HUES6 (cell line): ENCODE measurements around the gene ASB6.
A peak's percentile ranks its signal among the peaks of the same experiment; 100 is the strongest.
"Not testable (repeated sequence)": the region's sequence is repeated elsewhere in the genome, so short reads cannot be mapped to it uniquely, and the experiment has no call there.

Source experiments
- H3K27ac ChIP-seq: 2 replicates; pipeline ENCODE4 v1.7.0; 2013; ENCODE audit warnings: low read depth, mild to moderate bottlenecking, low read length, inconsistent platforms
- H3K27me3 ChIP-seq: 2 replicates; pipeline ENCODE4 v1.6.1; 2013; ENCODE audit warnings: low read length; ENCODE audit not compliant: control insufficient read depth, insufficient read depth
- H3K36me3 ChIP-seq: 2 replicates; pipeline ENCODE4 v1.6.1; 2013; ENCODE audit warnings: low read length; ENCODE audit not compliant: control insufficient read depth, insufficient read depth
- H3K4me1 ChIP-seq: 2 replicates; pipeline ENCODE4 v1.6.1; 2013; ENCODE audit warnings: low read length; ENCODE audit not compliant: control insufficient read depth, insufficient read depth
- H3K4me3 ChIP-seq: 2 replicates; pipeline ENCODE4 v1.5.1; 2013; ENCODE audit warnings: low read depth, low read length
- H3K9ac ChIP-seq: one replicate; pipeline ENCODE4 v1.6.1; 2013; ENCODE audit warnings: mild to moderate bottlenecking, low read length
- H3K9me3 ChIP-seq: 2 replicates; pipeline ENCODE4 v1.6.1; 2013; ENCODE audit warnings: low read depth, low read length; ENCODE audit not compliant: control insufficient read depth, insufficient read depth

Gene ASB6

GRCh38 chr9:129667378-129667777 lies 25.4 kb upstream of the ASB6 start:
- H3K27ac ChIP-seq, result no peak overlapping the region
- no peak overlapping the region for H3K4me3 ChIP-seq
- H3K36me3 ChIP-seq, result no peaks in the 10 kb centered on the region
- no peaks in the 10 kb centered on the region for H3K9me3 ChIP-seq
- H3K9ac ChIP-seq, result no peak overlapping the region
- peaks cover 30% of the 10 kb centered on the region for H3K27me3 ChIP-seq
- H3K4me1 ChIP-seq, result peaks cover 23% of the 10 kb centered on the region

- H3K9me3 ChIP-seq, result no peaks in the 10 kb centered on the region
- peaks cover 31% of the 10 kb centered on the region for H3K27me3 ChIP-seq
- 0 out of 2 replicates have a peak overlapping the region, but pooled peaks have one; percentile 65 for H3K4me3 ChIP-seq
- H3K27ac ChIP-seq, result no peak overlapping the region
- H3K4me1 ChIP-seq, result peaks cover 23% of the 10 kb centered on the region
- no peaks in the 10 kb centered on the region for H3K36me3 ChIP-seq
- H3K9ac ChIP-seq, result no peak overlapping the region
Measured at GRCh38 chr9:129666575-129666974, 24.6 kb upstream of the ASB6 start.

GRCh38 chr9:129665814-129666520 lies 24.0 kb upstream of the ASB6 start:
- Histone ChIP-seq H3K27ac (no peak overlapping the region), H3K4me3 (peak overlapping the region; percentile 65), H3K36me3 (no peaks in the 10 kb centered on the region), H3K27me3 (peaks cover 31% of the 10 kb centered on the region), H3K9ac (no peak overlapping the region), H3K4me1 (peaks cover 18% of the 10 kb centered on the region), H3K9me3 (no peaks in the 10 kb centered on the region)

- peaks cover 14% of the 10 kb centered on the region for H3K4me1 ChIP-seq
- peak within 1 kb of the TSS; percentile 65 for H3K4me3 ChIP-seq
- no peaks in the 10 kb centered on the region for H3K36me3 ChIP-seq
- peaks cover 31% of the 10 kb centered on the region for H3K27me3 ChIP-seq
- H3K9me3 ChIP-seq, result no peaks in the 10 kb centered on the region
- no peak within 1 kb of the TSS for H3K27ac ChIP-seq
- no peak within 1 kb of the TSS for H3K9ac ChIP-seq
Measured at GRCh38 chr9:129665389-129665775, 23.4 kb upstream of the ASB6 start, which contains the start of gene PRRX2. Gene PRRX2, plus strand, starts transcription at chr9:129665647. Its CDS starts 221 bp downstream, at chr9:129665868.

- no peaks in the 10 kb centered on the region for H3K9me3 ChIP-seq
- H3K4me3 ChIP-seq, result peak overlapping the region; percentile 65
- H3K27ac ChIP-seq, result no peak overlapping the region
- H3K4me1 ChIP-seq, result peaks cover 12% of the 10 kb centered on the region
- H3K9ac ChIP-seq, result no peak overlapping the region
- no peaks in the 10 kb centered on the region for H3K36me3 ChIP-seq
- peaks cover 31% of the 10 kb centered on the region for H3K27me3 ChIP-seq
Measured at GRCh38 chr9:129664746-129665388, 22.9 kb upstream of the ASB6 start.

- H3K9ac ChIP-seq, H3K9me3 ChIP-seq, H3K4me1 ChIP-seq, H3K36me3 ChIP-seq, H3K4me3 ChIP-seq, H3K27ac ChIP-seq: not testable (repeated sequence)
- peaks cover 31% of the 10 kb centered on the region for H3K27me3 ChIP-seq
Measured at GRCh38 chr9:129662239-129662638, 20.3 kb upstream of the ASB6 start.

GRCh38 chr9:129661029-129661428 lies 19.1 kb upstream of the ASB6 start:
- H3K4me1 ChIP-seq, result peaks cover 3% of the 10 kb centered on the region; the same call in 1 of the 2 replicates
- no peaks in the 10 kb centered on the region for H3K36me3 ChIP-seq
- no peak overlapping the region for H3K9ac ChIP-seq
- H3K4me3 ChIP-seq, result no peak overlapping the region
- H3K27ac ChIP-seq, result no peak overlapping the region
- peaks cover 29% of the 10 kb centered on the region for H3K27me3 ChIP-seq
- no peaks in the 10 kb centered on the region for H3K9me3 ChIP-seq

- Histone ChIP-seq H3K4me3 (no peak overlapping the region), H3K4me1 (no peaks in the 10 kb centered on the region; the same call in 1 of the 2 replicates), H3K27ac (no peak overlapping the region), H3K9me3 (no peaks in the 10 kb centered on the region), H3K9ac (no peak overlapping the region), H3K36me3 (no peaks in the 10 kb centered on the region), H3K27me3 (no peaks in the 10 kb centered on the region)
Measured at GRCh38 chr9:129656795-129657390, 14.9 kb upstream of the ASB6 start.

GRCh38 chr9:129655696-129656095 lies 13.7 kb upstream of the ASB6 start:
- H3K4me1 ChIP-seq, result no peaks in the 10 kb centered on the region; the same call in 1 of the 2 replicates
- no peak overlapping the region for H3K27ac ChIP-seq
- H3K9ac ChIP-seq, result no peak overlapping the region
- H3K36me3 ChIP-seq, result no peaks in the 10 kb centered on the region
- no peak overlapping the region for H3K4me3 ChIP-seq
- no peaks in the 10 kb centered on the region for H3K27me3 ChIP-seq
- no peaks in the 10 kb centered on the region for H3K9me3 ChIP-seq

- H3K4me3 ChIP-seq, result no peak overlapping the region
- no peaks in the 10 kb centered on the region for H3K27me3 ChIP-seq
- no peaks in the 10 kb centered on the region for H3K9me3 ChIP-seq
- H3K9ac ChIP-seq, result no peak overlapping the region
- no peak overlapping the region for H3K27ac ChIP-seq
- no peaks in the 10 kb centered on the region; the same call in 1 of the 2 replicates for H3K4me1 ChIP-seq
- no peaks in the 10 kb centered on the region for H3K36me3 ChIP-seq
Measured at GRCh38 chr9:129655154-129655553, 13.2 kb upstream of the ASB6 start.

- no peak overlapping the region for H3K27ac ChIP-seq
- no peak overlapping the region for H3K9ac ChIP-seq
- H3K4me3 ChIP-seq, result no peak overlapping the region
- H3K9me3 ChIP-seq, result no peaks in the 10 kb centered on the region
- no peaks in the 10 kb centered on the region for H3K27me3 ChIP-seq
- H3K36me3 ChIP-seq, result no peaks in the 10 kb centered on the region
- H3K4me1 ChIP-seq, result no peaks in the 10 kb centered on the region; the same call in 1 of the 2 replicates
Measured at GRCh38 chr9:129654554-129655040, 12.6 kb upstream of the ASB6 start.
